Fibroblast of lung (primary cell): ENCODE results near the gene NOL6. TPM values are rescaled to one million over a fixed set of nuclear protein-coding genes. Genes with fewer than 3 reads are reported as not detected.

Experiments
- DNase-seq, 2 donors: peaks; one replicate each; pipeline versions ENCODE4 v3.0.0 to v3.0.0-alpha.2; 2010; ENCODE audit warnings: low read depth in 2 of 2
- H2AFZ ChIP-seq: 2 replicates; pipeline ENCODE4 v1.5.1; 2012; ENCODE audit warnings: low read length, control low read depth, inconsistent platforms
- H3K27ac ChIP-seq: 2 replicates; pipeline ENCODE4 v1.5.1; 2011; ENCODE audit warnings: low read length, control low read depth; ENCODE audit not compliant: insufficient read depth
- H3K27me3 ChIP-seq: 2 replicates; pipeline ENCODE4 v1.5.1; 2011; ENCODE audit warnings: mild to moderate bottlenecking, low read length; ENCODE audit not compliant: control insufficient read depth, insufficient read depth
- H3K36me3 ChIP-seq: 2 replicates; pipeline ENCODE4 v1.5.1; 2011; ENCODE audit warnings: low read length; ENCODE audit not compliant: control insufficient read depth, insufficient read depth
- H3K4me1 ChIP-seq: 2 replicates; pipeline ENCODE4 v1.5.1; 2011; ENCODE audit warnings: low read length; ENCODE audit not compliant: control insufficient read depth, insufficient read depth; ENCODE audit errors: extremely low read depth
- H3K4me2 ChIP-seq: 2 replicates; pipeline ENCODE4 v1.5.1; 2011; ENCODE audit warnings: low read length, control low read depth; ENCODE audit not compliant: insufficient read depth; ENCODE audit errors: extremely low read depth
- H3K4me3 ChIP-seq, 4 experiments: fragments of 200-600 bp in 1 of 4; sonication (generic) in 1 of 4; replicated peaks in 1 of 4; 2 replicates each; pipeline ENCODE4 v1.5.1; 2011 to 2016; ENCODE audit warnings: low read length in 4 of 4, low read depth in 3 of 4, mild to moderate bottlenecking in 3 of 4, control low read depth in 2 of 4, inconsistent platforms in 1 of 4, mixed read lengths in 1 of 4; ENCODE audit not compliant: insufficient read depth in 1 of 4; ENCODE audit errors: control extremely low read depth in 1 of 4
- H3K79me2 ChIP-seq: 2 replicates; pipeline ENCODE4 v1.5.1; 2012; ENCODE audit warnings: mild to moderate bottlenecking, low read length, inconsistent platforms; ENCODE audit not compliant: control insufficient read depth, insufficient read depth
- H3K9ac ChIP-seq: 2 replicates; pipeline ENCODE4 v1.5.1; 2011; ENCODE audit warnings: mild to moderate bottlenecking, low read length, control low read depth; ENCODE audit not compliant: insufficient read depth
- H3K9me3 ChIP-seq: 2 replicates; pipeline ENCODE4 v1.5.1; 2012; ENCODE audit warnings: low read depth, low read length; ENCODE audit not compliant: control insufficient read depth, insufficient read depth
- H4K20me1 ChIP-seq: 2 replicates; pipeline ENCODE4 v1.5.1; 2011; ENCODE audit warnings: low read length; ENCODE audit not compliant: control insufficient read depth, insufficient read depth; ENCODE audit errors: extremely low read depth
- EZH2 ChIP-seq: IDR thresholded peaks from 2 replicates; pipeline ENCODE4 v1.5.1; 2012; ENCODE audit warnings: low read length, control low read depth, mild to moderate bottlenecking; ENCODE audit errors: missing control alignments
- polyA plus RNA-seq, 2 donors: library from polyadenylated mRNA; depleted of rRNA in 1 of 2; stranded (reverse) in 1 of 2; unstranded in 1 of 2; fragments of >200 nt; gene quantifications; 2 replicates each; pipeline ENCODE4 v1.2.1, GENCODE V29; 2011 to 2012; ENCODE audit warnings: missing spikeins in 1 of 2
- total RNA-seq: library from RNA; depleted of rRNA; stranded (reverse); fragments of >200 nt; gene quantifications from 2 replicates; pipeline ENCODE4 v1.2.1, GENCODE V29; 2014
- TF ChIP-seq, protein P1 (sequence below), 2 donors: IDR thresholded peaks in 1 of 2; conservative IDR thresholded peaks in 1 of 2; 1 replicate in 1 of 2; 2 replicates in 1 of 2; pipeline ENCODE4 v1.5.1; 2011 to 2012; ENCODE audit warnings: low read length in 2 of 2, control low read depth in 1 of 2, inconsistent platforms in 1 of 2, low read depth in 1 of 2, mild to moderate bottlenecking in 1 of 2

The NOL6 gene
- total and polyA plus RNA-seq, 2 donors (not counting 1 experiment from before 2014, with no cell fraction given): 15.2 to 24.4 TPM

DNA sequence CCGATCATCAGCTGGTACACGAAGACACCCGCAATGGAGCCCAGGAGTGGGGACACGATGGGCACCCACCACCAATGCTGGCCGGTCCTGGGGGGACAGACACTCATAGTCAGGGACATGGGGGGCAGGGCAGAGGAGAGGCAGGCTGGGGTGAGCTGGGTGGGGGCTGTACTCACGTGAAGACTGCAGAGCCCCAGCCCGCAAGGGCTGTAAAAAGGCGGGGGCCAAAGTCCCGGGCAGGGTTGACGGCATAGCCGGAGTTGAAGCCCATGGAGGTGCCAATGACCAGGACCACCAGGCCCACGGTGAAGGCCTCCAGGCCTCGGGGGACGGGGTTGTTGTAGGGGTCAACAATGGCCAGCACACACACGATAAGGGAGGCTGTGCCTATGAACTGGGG, 31.6 kb downstream of the NOL6 start:
- H3K27ac ChIP-seq: no peak overlapping the region
- H3K4me3 ChIP-seq: no peak overlapping the region
- no peak overlapping the region for H3K9ac ChIP-seq
- no peaks in the 10 kb centered on the region for H4K20me1 ChIP-seq
- peaks cover 2% of the 10 kb centered on the region for H3K4me1 ChIP-seq
- no peaks in the 10 kb centered on the region for H3K9me3 ChIP-seq
- H3K79me2 ChIP-seq: no peaks in the 10 kb centered on the region
- TF ChIP-seq, protein P1, sequence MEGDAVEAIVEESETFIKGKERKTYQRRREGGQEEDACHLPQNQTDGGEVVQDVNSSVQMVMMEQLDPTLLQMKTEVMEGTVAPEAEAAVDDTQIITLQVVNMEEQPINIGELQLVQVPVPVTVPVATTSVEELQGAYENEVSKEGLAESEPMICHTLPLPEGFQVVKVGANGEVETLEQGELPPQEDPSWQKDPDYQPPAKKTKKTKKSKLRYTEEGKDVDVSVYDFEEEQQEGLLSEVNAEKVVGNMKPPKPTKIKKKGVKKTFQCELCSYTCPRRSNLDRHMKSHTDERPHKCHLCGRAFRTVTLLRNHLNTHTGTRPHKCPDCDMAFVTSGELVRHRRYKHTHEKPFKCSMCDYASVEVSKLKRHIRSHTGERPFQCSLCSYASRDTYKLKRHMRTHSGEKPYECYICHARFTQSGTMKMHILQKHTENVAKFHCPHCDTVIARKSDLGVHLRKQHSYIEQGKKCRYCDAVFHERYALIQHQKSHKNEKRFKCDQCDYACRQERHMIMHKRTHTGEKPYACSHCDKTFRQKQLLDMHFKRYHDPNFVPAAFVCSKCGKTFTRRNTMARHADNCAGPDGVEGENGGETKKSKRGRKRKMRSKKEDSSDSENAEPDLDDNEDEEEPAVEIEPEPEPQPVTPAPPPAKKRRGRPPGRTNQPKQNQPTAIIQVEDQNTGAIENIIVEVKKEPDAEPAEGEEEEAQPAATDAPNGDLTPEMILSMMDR (conservative IDR thresholded peaks at IDR 0.05 in 1 of 2, IDR thresholded peaks at IDR 0.05 in 1 of 2; ENCODE audit: low read depth in 1 of 2, low read length in 2 of 2): no peak
- TF ChIP-seq EZH2: no peak
- peaks cover 10% of the 10 kb centered on the region for H3K27me3 ChIP-seq
- no peak for DNase-seq
- no peak overlapping the region for H2AFZ ChIP-seq
- no peaks in the 10 kb centered on the region for H3K36me3 ChIP-seq
- H3K4me2 ChIP-seq: no peak overlapping the region

DNA sequence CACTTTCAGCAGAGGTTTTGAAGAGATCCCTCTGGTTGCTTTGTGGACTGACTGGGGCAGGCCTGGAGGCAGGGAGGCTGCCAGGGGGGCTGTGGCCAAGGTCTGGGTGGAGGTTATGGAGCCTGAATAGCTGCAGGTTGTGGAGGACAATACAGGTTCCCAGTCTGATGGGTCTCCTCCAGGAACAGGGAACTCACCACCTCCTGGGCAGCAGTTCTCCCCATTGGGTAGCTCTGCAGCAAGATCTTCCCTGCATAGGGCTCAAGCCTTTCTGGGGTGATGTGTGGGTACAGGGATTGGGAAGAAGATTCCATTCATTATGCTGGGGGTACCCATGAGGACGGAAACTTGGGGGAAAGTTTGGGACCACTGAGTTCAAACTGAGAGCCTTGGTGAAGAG, 33.1 kb downstream of the NOL6 start:
- Histone ChIP-seq H3K27me3 (peaks cover 22% of the 10 kb centered on the region), H3K9ac (no peak overlapping the region), H2AFZ (no peak overlapping the region), H3K4me2 (no peak overlapping the region), H3K4me3 (no peak overlapping the region), H3K27ac (no peak overlapping the region), H3K9me3 (no peaks in the 10 kb centered on the region), H3K79me2 (no peaks in the 10 kb centered on the region), H3K4me1 (no peaks in the 10 kb centered on the region), H4K20me1 (no peaks in the 10 kb centered on the region), H3K36me3 (no peaks in the 10 kb centered on the region)
- DNase-seq: no peak
- no peak for TF ChIP-seq EZH2
- TF ChIP-seq, protein P1 (conservative IDR thresholded peaks at IDR 0.05 in 1 of 2, IDR thresholded peaks at IDR 0.05 in 1 of 2; ENCODE audit: low read depth in 1 of 2, low read length in 2 of 2): no peak

DNA sequence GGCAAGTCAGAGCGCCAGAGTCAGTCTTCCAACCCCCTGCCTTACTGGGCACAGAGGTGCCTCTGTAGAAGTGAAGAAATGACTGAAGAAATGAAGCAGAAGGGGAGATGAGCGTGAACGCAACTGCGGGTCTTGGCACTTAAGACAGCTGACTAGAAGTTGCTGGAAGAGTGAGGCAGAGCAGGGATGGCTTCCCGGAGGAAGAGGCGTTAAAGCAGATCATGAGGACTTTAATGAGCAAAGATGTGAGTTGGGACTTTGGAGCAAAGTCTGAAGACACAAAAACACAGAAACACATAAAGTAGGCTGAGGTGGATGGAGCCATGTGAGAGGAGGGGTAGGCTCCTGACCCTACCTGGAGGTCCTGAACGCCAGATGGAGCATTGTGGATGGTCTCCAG, 33.5 kb downstream of the NOL6 start:
- H3K36me3 ChIP-seq: no peaks in the 10 kb centered on the region
- no peak for DNase-seq
- no peaks in the 10 kb centered on the region for H3K79me2 ChIP-seq
- no peak overlapping the region for H2AFZ ChIP-seq
- no peak overlapping the region for H3K4me2 ChIP-seq
- no peaks in the 10 kb centered on the region for H4K20me1 ChIP-seq
- no peak overlapping the region for H3K9ac ChIP-seq
- H3K4me1 ChIP-seq: no peaks in the 10 kb centered on the region
- no peaks in the 10 kb centered on the region for H3K9me3 ChIP-seq
- peaks cover 26% of the 10 kb centered on the region for H3K27me3 ChIP-seq
- no peak overlapping the region for H3K27ac ChIP-seq
- no peak overlapping the region for H3K4me3 ChIP-seq
- TF ChIP-seq, protein P1 (conservative IDR thresholded peaks at IDR 0.05 in 1 of 2, IDR thresholded peaks at IDR 0.05 in 1 of 2; ENCODE audit: low read depth in 1 of 2, low read length in 2 of 2): no peak
- TF ChIP-seq EZH2: no peak
